GM12878 (cell line): ENCODE measurements around the gene ARTN.

Experiments
- EGR1 ChIP-seq, 2 experiments: IDR thresholded peaks; 1 replicate in 1 of 2; 2 replicates in 1 of 2; pipeline ENCODE4 v1.6.1; 2011 to 2012; ENCODE audit warnings: low read depth in 2 of 2, low read length in 2 of 2, borderline replicate concordance in 1 of 2, mild to moderate bottlenecking in 1 of 2, moderate library complexity in 1 of 2
- ESRRA ChIP-seq: IDR thresholded peaks from 2 replicates; pipeline ENCODE4 v1.6.1; 2012; ENCODE audit warnings: mild to moderate bottlenecking, low read length, improper control_type of control experiment
- GABPA ChIP-seq: IDR thresholded peaks from 2 replicates; pipeline ENCODE4 v1.6.1; 2014; ENCODE audit warnings: antibody characterized with exemption, low read depth, mild to moderate bottlenecking, inconsistent platforms
- HDGF ChIP-seq: fragments of 450-650 bp; IDR thresholded peaks from 2 replicates; pipeline ENCODE4 v1.6.1; 2016; ENCODE audit warnings: antibody characterized with exemption
- JUND ChIP-seq: IDR thresholded peaks from 2 replicates; pipeline ENCODE4 v1.6.1; 2012; ENCODE audit warnings: low read depth, mild to moderate bottlenecking, low read length, improper control_type of control experiment, moderate library complexity
- RB1 ChIP-seq: fragments of 450-650 bp; formaldehyde crosslinking; IDR thresholded peaks from 2 replicates; pipeline ENCODE4 v1.6.1; 2017; ENCODE audit warnings: mild to moderate bottlenecking, borderline replicate concordance
- REST ChIP-seq: IDR thresholded peaks from 2 replicates; pipeline ENCODE4 v1.6.1; 2012; ENCODE audit warnings: mild to moderate bottlenecking, low read depth, low read length
- SMAD1 ChIP-seq: fragments of 450-650 bp; IDR thresholded peaks from 2 replicates; pipeline ENCODE4 v1.6.1; 2018; ENCODE audit warnings: mild to moderate bottlenecking, low read depth; ENCODE audit not compliant: partially characterized antibody

DNA sequence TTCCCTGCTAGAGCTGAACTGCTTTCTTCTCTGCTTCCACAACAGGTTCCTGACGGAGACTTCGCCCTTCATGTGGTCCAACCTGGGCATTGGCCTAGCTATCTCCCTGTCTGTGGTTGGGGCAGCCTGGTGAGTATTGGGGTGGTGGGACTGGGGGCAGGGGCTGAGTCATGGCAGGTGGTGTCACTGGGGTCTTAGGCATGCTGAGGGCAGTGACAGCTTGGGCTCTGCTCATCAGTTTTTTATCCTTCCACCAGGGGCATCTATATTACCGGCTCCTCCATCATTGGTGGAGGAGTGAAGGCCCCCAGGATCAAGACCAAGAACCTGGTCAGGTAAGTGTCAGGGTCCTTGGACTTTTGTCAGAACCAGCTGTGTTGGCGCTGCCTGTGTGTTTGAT, 42.4 kb downstream of the ARTN start:
- TF ChIP-seq SMAD1 (no peak), HDGF (no peak), RB1 (no peak), EGR1 (IDR thresholded peaks at IDR 0.05; ENCODE audit: borderline replicate concordance in 1 of 2, low read depth in 2 of 2, low read length in 2 of 2) (no peak), ESRRA (no peak), JUND (no peak), GABPA (no peak), REST (no peak)
